ENCODE results near the gene CARHSP1.

CARHSP1 gene

GRCh38 chr16:8855972-8856371 is 12.8 kb downstream of the CARHSP1 start:
- no peaks in the 10 kb centered on the region for H4K20me1 ChIP-seq (ENCODE audit: insufficient read depth, low read length)
- no peaks in the 10 kb centered on the region for H3K4me1 ChIP-seq (ENCODE audit: insufficient read depth, low read length, severe bottlenecking)

DNA sequence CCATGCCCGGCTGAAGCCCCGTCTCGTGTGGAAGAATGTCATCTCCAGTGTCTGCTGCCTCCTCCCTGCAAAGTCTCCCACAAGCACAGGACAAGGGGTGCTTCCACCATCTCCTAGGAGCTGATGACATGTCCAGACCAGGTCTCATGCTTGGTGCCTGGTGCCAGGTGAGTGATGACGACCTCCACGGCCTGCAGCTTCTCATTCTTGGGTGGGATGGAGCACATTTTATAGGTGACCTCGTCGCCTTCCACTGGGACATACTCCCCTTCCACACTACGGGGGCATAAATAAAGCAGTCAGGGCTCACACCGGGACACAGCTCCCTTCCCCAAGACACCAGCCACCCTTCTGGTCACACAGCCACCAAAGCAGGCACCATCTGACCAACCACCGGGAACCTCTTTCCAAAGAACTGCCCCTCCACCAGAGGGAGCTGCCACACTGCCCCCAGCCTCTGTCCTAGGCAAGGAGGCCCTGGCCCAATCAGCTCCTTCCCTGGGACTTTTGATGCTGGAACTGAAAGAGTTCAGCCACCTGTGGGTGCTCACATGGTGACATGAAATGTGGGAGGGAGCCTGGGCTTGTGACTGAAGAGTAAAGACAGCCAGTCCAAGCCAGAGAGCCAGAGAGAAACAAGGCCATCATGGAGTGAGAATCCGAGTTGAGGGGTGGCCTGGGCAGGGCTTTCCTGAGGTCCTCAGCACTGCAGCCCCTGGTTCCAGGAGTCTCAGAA is 13.6 kb downstream of the CARHSP1 start:
- no peak overlapping the region for H3K4me2 ChIP-seq (ENCODE audit: low read length)
- H3K36me3 ChIP-seq (ENCODE audit: insufficient read depth, low read length): peaks cover 88% of the 10 kb centered on the region
- H3K4me1 ChIP-seq (ENCODE audit: insufficient read depth, low read length, severe bottlenecking): no peaks in the 10 kb centered on the region
- H3K27me3 ChIP-seq (ENCODE audit: insufficient read depth, low read length): no peaks in the 10 kb centered on the region
- no peaks in the 10 kb centered on the region for H4K20me1 ChIP-seq (ENCODE audit: insufficient read depth, low read length)
- H3K27ac ChIP-seq (ENCODE audit: low read depth, low read length, poor library complexity, severe bottlenecking): no peak overlapping the region
- H3K9me3 ChIP-seq (ENCODE audit: low read length): no peaks in the 10 kb centered on the region
- H3K79me2 ChIP-seq (ENCODE audit: insufficient read depth, low read length): no peaks in the 10 kb centered on the region
- no peaks in the 10 kb centered on the region for H3K9me2 ChIP-seq (ENCODE audit: low read depth, low read length)
- no peak for TF ChIP-seq EZH2 (IDR thresholded peaks at IDR 0.05; ENCODE audit: borderline replicate concordance, low read length)
- TF ChIP-seq, protein P1, sequence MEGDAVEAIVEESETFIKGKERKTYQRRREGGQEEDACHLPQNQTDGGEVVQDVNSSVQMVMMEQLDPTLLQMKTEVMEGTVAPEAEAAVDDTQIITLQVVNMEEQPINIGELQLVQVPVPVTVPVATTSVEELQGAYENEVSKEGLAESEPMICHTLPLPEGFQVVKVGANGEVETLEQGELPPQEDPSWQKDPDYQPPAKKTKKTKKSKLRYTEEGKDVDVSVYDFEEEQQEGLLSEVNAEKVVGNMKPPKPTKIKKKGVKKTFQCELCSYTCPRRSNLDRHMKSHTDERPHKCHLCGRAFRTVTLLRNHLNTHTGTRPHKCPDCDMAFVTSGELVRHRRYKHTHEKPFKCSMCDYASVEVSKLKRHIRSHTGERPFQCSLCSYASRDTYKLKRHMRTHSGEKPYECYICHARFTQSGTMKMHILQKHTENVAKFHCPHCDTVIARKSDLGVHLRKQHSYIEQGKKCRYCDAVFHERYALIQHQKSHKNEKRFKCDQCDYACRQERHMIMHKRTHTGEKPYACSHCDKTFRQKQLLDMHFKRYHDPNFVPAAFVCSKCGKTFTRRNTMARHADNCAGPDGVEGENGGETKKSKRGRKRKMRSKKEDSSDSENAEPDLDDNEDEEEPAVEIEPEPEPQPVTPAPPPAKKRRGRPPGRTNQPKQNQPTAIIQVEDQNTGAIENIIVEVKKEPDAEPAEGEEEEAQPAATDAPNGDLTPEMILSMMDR (IDR thresholded peaks at IDR 0.05; ENCODE audit: low read length): peak; percentile 47; the same call in 1 of the 2 replicates
- H3K9ac ChIP-seq (ENCODE audit: low read length): no peak overlapping the region
- no peak overlapping the region for H2AFZ ChIP-seq (ENCODE audit: low read length)
- no peaks in the 10 kb centered on the region for H3F3A ChIP-seq (ENCODE audit: insufficient read depth, low read length)
- no peak overlapping the region for H3K4me3 ChIP-seq (ENCODE audit: low read depth, low read length, poor library complexity, severe bottlenecking)

More at GRCh38 chr16:8855972-8856371, 12.8 kb downstream of the CARHSP1 start:
- Histone ChIP-seq H3K9ac (ENCODE audit: low read length) (no peak overlapping the region), H3K79me2 (ENCODE audit: insufficient read depth, low read length) (0 out of 2 replicates have a peak, but pooled peaks cover 2% of the 10 kb centered on the region), H3K9me2 (ENCODE audit: low read depth, low read length) (no peaks in the 10 kb centered on the region), H3F3A (ENCODE audit: insufficient read depth, low read length) (no peaks in the 10 kb centered on the region), H3K27me3 (ENCODE audit: insufficient read depth, low read length) (no peaks in the 10 kb centered on the region), H2AFZ (ENCODE audit: low read length) (no peak overlapping the region), H3K4me2 (ENCODE audit: low read length) (no peak overlapping the region), H3K9me3 (ENCODE audit: low read length) (no peaks in the 10 kb centered on the region), H3K4me3 (ENCODE audit: low read depth, low read length, poor library complexity, severe bottlenecking) (no peak overlapping the region), H3K27ac (ENCODE audit: low read depth, low read length, poor library complexity, severe bottlenecking) (no peak overlapping the region), H3K36me3 (ENCODE audit: insufficient read depth, low read length) (peaks cover 82% of the 10 kb centered on the region)
- TF ChIP-seq EZH2 (IDR thresholded peaks at IDR 0.05; ENCODE audit: borderline replicate concordance, low read length): no peak
- TF ChIP-seq, protein P1 (IDR thresholded peaks at IDR 0.05; ENCODE audit: low read length): no peak

DNA sequence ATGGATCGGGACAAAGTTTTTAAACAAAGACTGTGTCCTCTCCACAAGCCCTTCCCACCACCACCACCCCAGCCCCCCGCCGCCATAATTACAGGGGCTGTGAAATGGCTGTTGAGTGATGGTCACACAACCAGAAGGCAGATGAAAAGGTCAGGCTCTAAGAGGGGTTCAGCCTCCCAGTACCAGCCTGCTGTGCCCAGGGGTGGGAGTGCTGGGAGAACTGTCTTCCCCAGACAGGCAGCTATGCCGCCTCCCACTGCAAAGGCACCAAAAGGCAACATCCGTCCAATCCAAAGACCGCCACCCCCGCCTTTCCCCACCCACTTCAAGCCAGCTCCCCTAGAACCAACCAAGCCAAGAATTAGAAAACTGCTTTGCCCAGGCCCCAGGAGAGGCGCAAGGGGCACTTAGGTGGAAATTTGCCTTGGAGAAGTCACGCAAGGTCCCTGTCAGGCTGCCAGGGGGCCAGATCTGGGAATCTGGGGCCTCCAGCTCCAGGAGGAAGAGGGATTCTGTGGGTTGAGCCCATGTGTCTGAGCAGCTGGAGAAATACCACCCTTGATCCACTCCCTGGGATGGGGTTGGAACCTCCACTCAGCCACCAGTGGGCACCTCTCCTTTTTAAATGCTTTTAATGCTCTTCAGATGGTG is 14.4 kb downstream of the CARHSP1 start:
- Histone ChIP-seq H3K27ac (ENCODE audit: low read depth, low read length, poor library complexity, severe bottlenecking) (no peak overlapping the region), H3K9me2 (ENCODE audit: low read depth, low read length) (no peaks in the 10 kb centered on the region), H3K4me2 (ENCODE audit: low read length) (no peak overlapping the region), H3K79me2 (ENCODE audit: insufficient read depth, low read length) (no peaks in the 10 kb centered on the region), H2AFZ (ENCODE audit: low read length) (no peak overlapping the region), H3F3A (ENCODE audit: insufficient read depth, low read length) (no peaks in the 10 kb centered on the region), H3K27me3 (ENCODE audit: insufficient read depth, low read length) (no peaks in the 10 kb centered on the region), H3K4me1 (ENCODE audit: insufficient read depth, low read length, severe bottlenecking) (no peaks in the 10 kb centered on the region), H3K9me3 (ENCODE audit: low read length) (no peaks in the 10 kb centered on the region), H3K36me3 (ENCODE audit: insufficient read depth, low read length) (peaks cover 90% of the 10 kb centered on the region), H4K20me1 (ENCODE audit: insufficient read depth, low read length) (no peaks in the 10 kb centered on the region), H3K9ac (ENCODE audit: low read length) (no peak overlapping the region), H3K4me3 (ENCODE audit: low read depth, low read length, poor library complexity, severe bottlenecking) (no peak overlapping the region)
- TF ChIP-seq, protein P1 (IDR thresholded peaks at IDR 0.05; ENCODE audit: low read length): no peak
- no peak for TF ChIP-seq EZH2 (IDR thresholded peaks at IDR 0.05; ENCODE audit: borderline replicate concordance, low read length)

Data from OCI-LY1 (cell line).